Measurements from ENCODE around the gene TUG1. TPM values are rescaled to one million over a fixed set of nuclear protein-coding genes. Genes with fewer than 3 reads are reported as not detected.

TUG1 gene
- total and polyA plus RNA-seq, 9 of the 15 experiments (the other 6 are each of a cell fraction or from before 2014, with no cell fraction given) = 24.7 to 132 (median 58.9) TPM

- TF ChIP-seq ZMIZ1 (IDR thresholded peaks at IDR 0.05; ENCODE audit: low read depth in 2 of 2, low read length in 2 of 2) (peak in 1 of 2 experiments; percentile 89; a peak in 2 of 4 replicates), ZZZ3 (IDR thresholded peaks at IDR 0.05) (no peak), SAFB2 (IDR thresholded peaks at IDR 0.05; ENCODE audit: borderline replicate concordance, low read depth, low read length, severe bottlenecking) (no peak), ZBTB8A (IDR thresholded peaks at IDR 0.05; ENCODE audit: partially characterized antibody) (no peak), SMC3 (conservative IDR thresholded peaks at IDR 0.05; ENCODE audit: insufficient read depth, low read depth, low read length) (no peak), ARID1B (IDR thresholded peaks at IDR 0.05) (no peak), ZHX1 (conservative IDR thresholded peaks at IDR 0.05; ENCODE audit: low read length) (no peak), FOXK2 (conservative IDR thresholded peaks at IDR 0.05 in 1 of 2, IDR thresholded peaks at IDR 0.05 in 1 of 2; ENCODE audit: low read depth in 2 of 2) (peak; percentile 20 to 79; a peak in 2 of 4 replicates), NRF1 (conservative IDR thresholded peaks at IDR 0.05 in 1 of 2, IDR thresholded peaks at IDR 0.05 in 1 of 2) (peak; percentile 62 to 67; a peak in 3 of 4 replicates), ZNF282 (CRISPR knock-in tag; IDR thresholded peaks at IDR 0.05) (no peak), POLR2AphosphoS5 (IDR thresholded peaks at IDR 0.05; ENCODE audit: control insufficient read depth, insufficient read depth, low read depth, low read length) (peak; percentile 29; the same call in 1 of the 2 replicates), OTX1 (CRISPR knock-in tag; IDR thresholded peaks at IDR 0.05) (no peak), ZNF511 (CRISPR knock-in tag; IDR thresholded peaks at IDR 0.05) (no peak), USF2 (CRISPR knock-in tag; IDR thresholded peaks at IDR 0.05) (peak; percentile 100), SRSF3 (IDR thresholded peaks at IDR 0.05; ENCODE audit: insufficient read depth, low read length) (no peak), DACH1 (IDR thresholded peaks at IDR 0.05; ENCODE audit: partially characterized antibody) (no peak), ATF1 (CRISPR knock-in tag; IDR thresholded peaks at IDR 0.05) (no peak), ATF1 (tag; IDR thresholded peaks at IDR 0.05) (peak; percentile 75), NUFIP1 (IDR thresholded peaks at IDR 0.05; ENCODE audit: partially characterized antibody) (no peak), YY1 (IDR thresholded peaks at IDR 0.05; ENCODE audit: borderline replicate concordance in 1 of 3, control insufficient read depth in 1 of 3, extremely low read depth in 1 of 3, insufficient read depth in 3 of 3, insufficient read length in 1 of 3, insufficient replicate concordance in 2 of 3, low read depth in 1 of 3, low read length in 2 of 3) (peak; percentile 41 to 88 (median 76))
Measured at GRCh38 chr22:30968924-30969531, at the start of gene TUG1 (continued).
